Ovary (tissue), 3 donors: ENCODE measurements around the gene PPP6R3.

Source experiments
- CTCF ChIP-seq, 3 donors: fragments of 450-650 bp in 2 of 3; fragments of 200-600 bp in 1 of 3; IDR thresholded peaks; one replicate each; pipeline versions ENCODE4 v1.5.1 to v1.8.0; 2016 to 2022; ENCODE audit warnings: antibody characterized with exemption in 3 of 3, mild to moderate bottlenecking in 1 of 3
- EP300 ChIP-seq: sonication (generic); formaldehyde crosslinking; IDR thresholded peaks from one replicate; pipeline ENCODE4 v1.6.1; 2017; ENCODE audit warnings: antibody characterized with exemption
- POLR2A ChIP-seq: fragments of 450-650 bp; IDR thresholded peaks from one replicate; pipeline ENCODE4 v1.6.1; 2017; ENCODE audit warnings: antibody characterized with exemption, mild to moderate bottlenecking, moderate library complexity
- donor health status: DM: no; HTN: no; CAD: no.

GRCh38 chr11:68505596-68505995, 45.0 kb downstream of the PPP6R3 start:
- TF ChIP-seq CTCF (IDR thresholded peaks at IDR 0.05) (no peak), POLR2A (no peak), EP300 (no peak)
